Adipose tissue (tissue), 3 donors: ENCODE data around the gene LRRC74A. TPM values are rescaled to one million over a fixed set of nuclear protein-coding genes. Genes with fewer than 3 reads are reported as not detected.

Experiments
- H3K27ac ChIP-seq: one replicate; pipeline ENCODE4 v1.5.1; 2013; ENCODE audit warnings: low read depth, low read length
- WGBS, 3 donors: extraction: QIAGEN DNeasy Blood & Tissue Kit; methylation state at CpG; one replicate each; pipeline ENCODE4 v1.1.7; 2013; 5-methylcytosine and 5-hydroxymethylcytosine counted together
- polyA plus RNA-seq, 3 donors: library from polyadenylated mRNA; stranded (reverse); fragments of 200-250 nt; gene quantifications; one replicate each; pipeline ENCODE4 v1.2.3, GENCODE V29; 2013
- donor health status: healthy with polysubstance abuse.
- donor health status: Bipolar disorder and iron deficiency.
- donor health status: healthy.

The LRRC74A gene
- polyA plus RNA-seq, 3 donors = not detected

DNA sequence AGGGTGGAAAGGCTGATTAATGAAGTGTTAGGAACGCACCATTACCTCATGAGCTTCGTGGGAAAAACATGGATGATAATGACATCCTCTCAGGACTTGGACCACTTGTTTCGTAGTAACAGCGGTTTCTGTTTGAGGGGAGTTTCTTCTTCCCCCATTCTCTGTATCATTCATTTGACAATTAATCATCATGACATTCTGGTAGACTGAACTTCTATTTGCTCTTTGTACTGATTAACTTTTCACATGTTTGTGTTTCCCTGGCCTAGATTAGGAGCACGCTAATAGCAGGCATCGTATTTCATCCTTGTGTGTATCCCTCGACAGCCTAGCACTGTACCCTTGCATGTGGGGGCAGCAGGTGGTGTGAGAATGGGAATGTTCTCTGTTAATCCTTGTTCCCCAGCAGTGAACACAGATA, 8.0 kb downstream of the LRRC74A start:
- WGBS, 3 donors = 14 to 71% (median 68%) methylated on average over 7 of the region's 7 CpGs
- H3K27ac ChIP-seq = no peak overlapping the region

DNA sequence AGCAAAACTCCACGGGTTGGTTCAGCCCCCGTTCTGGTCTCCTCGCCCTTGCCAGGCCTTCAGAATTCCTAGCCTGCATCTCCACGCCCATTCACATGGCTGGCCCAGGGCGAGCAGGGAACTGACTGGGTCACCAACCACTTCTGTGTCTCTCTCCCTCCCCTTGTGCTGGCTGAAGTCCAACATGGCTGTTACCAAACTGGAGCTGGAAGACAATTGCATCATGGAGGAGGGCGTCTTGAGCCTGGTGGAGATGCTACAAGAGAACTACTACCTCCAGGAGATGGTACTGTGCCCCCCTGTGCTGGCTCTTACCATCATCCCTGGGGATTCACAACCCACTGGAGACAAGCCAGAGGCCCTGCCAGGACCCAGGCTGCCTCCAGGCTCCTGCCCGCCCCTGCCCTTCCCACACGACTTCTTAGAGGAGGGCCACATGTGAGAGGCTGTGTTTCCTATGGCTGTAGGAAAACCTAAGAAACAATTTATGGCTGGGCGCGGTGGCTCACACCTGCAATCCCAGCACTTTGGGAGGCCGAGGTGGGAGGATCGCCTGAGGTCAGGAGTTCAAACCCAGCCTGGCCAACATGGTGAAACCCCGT, 9.9 kb downstream of the LRRC74A start:
- H3K27ac ChIP-seq = no peak overlapping the region
- WGBS, 3 donors = 78 to 84% (median 82%) methylated on average over 13 of the region's 13 CpGs

DNA sequence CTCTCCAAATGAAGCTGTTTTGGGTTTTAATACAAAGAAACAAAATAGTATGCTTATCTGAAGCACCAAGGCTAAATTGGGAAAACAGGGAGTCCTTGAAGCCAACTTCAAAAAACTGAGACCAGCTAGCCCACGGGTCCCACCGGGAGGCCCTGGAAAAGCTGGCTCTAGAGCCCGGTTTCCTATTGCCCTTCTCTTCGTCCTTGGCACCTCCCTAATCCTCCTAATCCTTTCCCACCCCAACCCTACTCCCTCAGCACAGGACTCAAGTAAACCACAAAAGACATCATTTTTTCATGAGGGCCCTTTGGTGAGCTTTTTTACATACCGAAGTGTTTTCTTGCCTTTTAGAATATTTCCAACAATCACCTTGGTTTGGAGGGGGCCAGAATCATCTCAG, 11.3 kb downstream of the LRRC74A start:
- WGBS, 3 donors = 35 to 69% (median 64%) methylated on average over 5 of the region's 5 CpGs
- H3K27ac ChIP-seq = no peak overlapping the region

DNA sequence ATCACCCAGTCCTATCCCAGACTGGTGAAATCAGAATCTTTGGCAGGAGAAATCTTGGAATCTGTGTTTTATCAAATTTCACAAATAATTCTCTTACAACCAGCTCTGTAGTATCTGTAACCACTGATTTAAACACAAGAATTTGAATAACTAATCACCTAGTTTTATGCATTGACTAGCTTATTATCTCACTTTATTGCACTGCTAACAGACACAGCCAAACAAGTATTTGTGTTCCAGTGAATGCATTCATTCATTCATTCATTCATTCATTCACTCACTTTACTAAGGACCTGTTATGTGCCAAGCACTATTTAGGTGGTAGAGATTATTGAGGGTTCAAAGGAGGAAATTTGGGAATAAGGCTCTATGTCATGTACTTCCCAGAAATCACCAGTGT, 16.2 kb downstream of the LRRC74A start:
- no peak overlapping the region for H3K27ac ChIP-seq

DNA sequence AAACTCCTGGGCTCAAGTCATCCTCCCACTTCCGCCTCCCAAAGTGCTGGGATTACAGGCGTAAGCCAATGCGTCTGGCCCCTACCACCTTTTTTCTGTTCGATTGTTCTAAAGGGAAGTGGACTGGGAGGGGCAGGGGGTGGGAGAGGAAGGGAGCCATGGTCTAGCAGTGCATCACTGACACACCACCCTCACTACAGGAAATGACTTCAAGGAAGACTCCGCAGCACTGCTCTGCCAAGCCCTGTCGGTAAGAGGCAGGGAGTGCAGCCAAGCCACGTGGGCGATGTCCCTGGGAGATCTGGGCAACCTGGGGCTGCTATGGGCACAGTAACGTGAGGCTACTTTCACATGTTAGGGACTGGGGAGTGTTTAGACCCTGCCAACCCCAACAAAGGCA, 18.0 kb downstream of the LRRC74A start:
- H3K27ac ChIP-seq = no peak overlapping the region
- WGBS, 3 donors = 39 to 55% (median 40%) methylated on average over 9 of the region's 9 CpGs

DNA sequence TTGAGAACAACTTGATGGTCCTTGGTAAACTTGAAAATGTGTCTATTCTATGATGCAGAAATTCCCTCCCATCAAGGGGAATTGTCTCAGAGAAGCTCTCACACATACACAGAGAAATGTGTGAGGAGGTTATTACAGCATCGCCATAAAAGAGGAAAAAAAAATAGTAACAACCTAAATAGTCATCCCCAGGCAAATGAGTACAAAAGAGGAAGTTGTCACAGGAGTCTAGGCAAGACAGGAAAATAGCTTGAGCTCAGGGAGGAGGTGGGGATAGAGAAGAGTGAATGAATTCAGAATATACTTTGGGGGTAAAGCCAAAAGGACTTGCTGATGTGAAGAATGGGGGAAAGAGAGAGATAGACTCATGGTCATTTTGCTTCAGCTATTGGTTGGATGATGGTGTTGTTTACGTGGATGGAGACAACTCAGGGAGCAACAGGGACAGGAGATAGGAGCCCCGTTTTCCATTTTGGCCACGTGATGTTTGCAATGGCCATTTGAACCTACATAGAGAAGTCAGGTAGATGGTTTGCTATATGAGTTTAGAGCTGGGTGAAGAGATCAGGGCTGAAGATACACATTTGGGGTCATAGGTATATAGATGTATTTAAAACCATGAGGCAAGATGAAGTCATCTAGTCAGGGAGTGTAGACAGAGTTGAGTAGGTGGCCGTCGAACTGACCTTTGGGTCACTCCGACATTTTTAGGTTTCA, 20.3 kb downstream of the LRRC74A start:
- 75 to 85% (median 81%) methylated on average over 7 of the region's 7 CpGs for WGBS, 3 donors
- H3K27ac ChIP-seq = no peak overlapping the region

DNA sequence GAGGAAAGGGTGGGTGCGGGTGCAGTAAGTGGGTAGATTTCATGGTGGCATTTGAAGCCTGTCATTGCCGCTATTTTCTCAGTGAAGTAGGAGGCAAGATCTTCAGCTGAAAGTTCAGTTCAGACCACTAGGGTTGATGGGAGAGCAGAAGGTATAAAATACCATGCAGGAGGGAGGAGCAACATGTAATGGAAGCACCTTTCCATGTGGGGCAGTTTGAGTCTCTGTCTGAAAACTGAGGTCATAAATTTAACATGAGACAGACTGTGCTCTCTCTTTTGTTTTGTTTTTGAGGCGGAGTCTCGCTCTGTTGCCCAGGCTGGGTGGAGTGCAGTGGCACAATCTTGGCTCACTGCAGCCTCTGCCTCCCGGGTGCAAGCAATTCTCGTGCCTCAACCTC, 22.7 kb downstream of the LRRC74A start:
- H3K27ac ChIP-seq = no peak overlapping the region
- WGBS, 3 donors = 79 to 85% (median 82%) methylated on average over 6 of the region's 6 CpGs

DNA sequence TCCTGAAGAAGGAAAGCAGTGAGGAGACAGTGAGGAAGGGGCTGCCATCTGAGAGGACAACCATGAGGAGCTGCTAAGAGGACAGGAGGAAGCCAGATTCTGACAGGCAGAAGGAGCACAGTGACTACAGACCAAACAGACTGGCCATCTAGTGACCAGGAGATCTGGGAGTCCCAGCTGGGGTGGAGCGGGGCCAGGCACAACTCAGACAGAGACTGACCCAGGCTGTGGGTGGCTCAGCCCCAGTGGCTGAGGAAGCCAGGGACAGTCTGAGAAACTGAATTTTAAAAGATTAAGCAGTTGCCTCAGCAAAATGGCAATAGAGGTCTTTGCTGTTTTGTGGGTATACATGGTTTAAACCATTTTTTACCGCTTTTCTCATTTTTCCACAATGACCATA, 28.9 kb downstream of the LRRC74A start:
- WGBS, 3 donors = 93 to 95% (median 94%) methylated on average over 2 of the region's 2 CpGs
- H3K27ac ChIP-seq = no peak overlapping the region

DNA sequence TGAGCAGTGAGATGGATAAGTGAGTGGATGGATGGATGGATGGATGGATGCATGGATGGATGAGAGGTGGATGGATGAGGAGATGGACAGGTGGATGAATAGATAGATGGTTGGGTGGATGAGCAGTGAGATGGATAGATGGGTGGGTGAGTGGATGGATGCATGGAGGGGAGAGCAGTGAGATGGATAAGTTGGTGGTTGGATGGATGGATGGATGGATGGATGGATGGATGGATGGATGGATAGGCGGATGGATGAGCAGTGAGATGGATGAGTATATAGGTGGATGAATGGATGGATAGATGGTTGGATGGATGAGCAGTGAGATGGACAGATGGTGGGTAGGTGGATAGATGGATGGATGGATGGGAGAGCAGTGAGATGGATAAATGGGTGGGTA, 30.6 kb downstream of the LRRC74A start:
- no peak overlapping the region for H3K27ac ChIP-seq
- WGBS, 3 donors = 80 to 90% (median 81%) methylated on average over 1 of the region's 1 CpG

DNA sequence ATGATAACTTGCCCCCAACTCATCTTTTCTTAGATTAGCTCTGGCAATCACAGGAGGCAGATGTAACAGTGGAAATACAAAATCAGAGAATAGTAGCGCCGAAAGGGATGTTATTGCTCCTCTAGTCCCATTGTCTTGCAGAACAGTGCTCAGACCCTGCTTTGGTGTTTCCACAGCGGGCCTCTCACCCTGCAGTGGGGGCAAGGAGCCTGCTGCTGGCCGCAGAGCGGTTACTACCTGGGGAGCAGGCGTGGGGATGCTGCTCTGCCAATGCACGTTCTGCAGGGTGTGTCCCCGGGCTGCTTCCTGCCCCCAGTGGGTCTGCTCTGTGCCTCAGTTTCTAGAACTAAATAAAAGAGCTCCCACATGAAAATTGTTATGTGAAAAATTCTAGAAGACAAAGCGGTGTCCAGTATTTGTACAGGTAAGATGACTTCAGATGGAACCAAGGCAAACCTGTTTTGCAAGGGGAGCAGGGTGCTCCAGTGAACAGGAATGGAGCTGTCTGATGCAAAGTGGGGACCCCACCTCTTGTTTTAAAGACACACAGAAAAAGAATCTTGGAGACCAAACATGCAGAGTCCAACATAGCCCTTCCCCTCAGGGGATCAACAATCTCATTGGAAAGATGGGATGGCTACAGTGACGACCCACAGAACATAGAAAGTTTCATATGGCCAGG, 35.5 kb downstream of the LRRC74A start:
- 71 to 85% (median 82%) methylated on average over 10 of the region's 10 CpGs for WGBS, 3 donors
- H3K27ac ChIP-seq = no peak overlapping the region

DNA sequence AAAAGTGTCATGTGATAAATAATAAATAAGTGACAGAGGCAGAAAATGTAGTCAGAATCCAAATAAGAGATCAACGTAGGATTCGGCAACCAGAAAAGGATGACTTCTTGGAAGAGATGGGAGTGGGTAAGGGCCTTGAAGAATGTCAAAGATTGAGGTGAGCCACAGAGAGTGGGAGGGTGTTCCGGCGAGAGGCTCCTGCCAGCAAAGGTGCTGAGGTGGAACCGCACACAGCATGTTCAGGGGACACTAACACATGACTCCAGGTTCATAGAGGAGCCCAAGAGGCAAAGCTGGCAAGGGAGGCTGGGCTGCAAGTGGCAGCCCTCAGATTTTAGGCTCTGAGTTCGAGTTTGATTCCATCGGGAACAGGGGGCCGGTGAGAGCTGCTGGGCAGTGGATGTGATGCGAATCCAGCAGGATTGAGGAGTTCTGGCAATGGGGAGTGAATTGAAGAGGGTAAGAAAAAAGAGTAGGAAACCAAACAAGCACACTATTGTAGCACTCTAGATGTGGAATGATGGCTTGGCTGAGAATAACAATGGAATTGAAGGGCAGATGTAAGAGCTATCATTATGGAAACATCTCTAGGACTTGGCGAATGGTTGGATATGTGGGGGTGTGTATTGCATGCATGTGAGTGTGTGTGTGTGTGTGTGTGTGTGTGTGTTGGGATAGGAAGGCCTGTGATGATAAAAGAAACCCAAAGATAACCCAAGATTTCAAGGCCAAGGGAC, 36.5 kb downstream of the LRRC74A start:
- 83 to 90% (median 84%) methylated on average over 10 of the region's 10 CpGs for WGBS, 3 donors
- H3K27ac ChIP-seq = no peak overlapping the region

DNA sequence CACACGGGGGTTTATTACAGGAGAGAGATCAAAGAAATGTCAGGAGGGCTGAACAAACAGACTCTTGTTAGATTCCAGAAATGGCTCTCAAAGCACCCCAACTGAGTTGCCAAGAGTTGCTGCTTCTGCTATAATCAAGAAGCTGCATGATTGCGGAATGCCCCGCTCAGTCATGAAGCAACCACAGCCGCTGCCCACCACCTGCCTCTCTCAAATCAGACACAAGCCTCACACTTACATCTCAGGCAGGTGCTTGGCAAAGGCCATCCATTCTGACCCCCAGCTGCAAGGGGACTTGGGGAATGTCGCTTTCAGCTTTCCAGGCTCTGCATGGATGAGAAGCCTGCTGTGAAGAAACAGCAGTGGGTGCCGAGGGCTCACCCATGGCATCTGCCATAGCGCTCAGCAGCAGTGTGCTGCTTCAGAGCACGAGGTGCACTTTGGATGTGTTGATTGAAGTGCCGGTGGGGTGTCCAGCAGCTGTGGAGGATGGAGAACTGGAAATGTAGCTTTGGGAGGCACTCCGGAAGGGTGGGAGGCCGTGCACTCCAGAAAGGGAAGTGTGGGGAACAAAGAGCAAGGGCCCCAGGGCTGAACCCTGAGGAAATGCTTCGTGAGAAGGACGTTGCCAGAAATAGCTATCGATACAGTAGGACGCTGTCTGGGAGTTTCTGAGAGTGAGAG, 37.7 kb downstream of the LRRC74A start:
- no peak overlapping the region for H3K27ac ChIP-seq
- 19 to 36% (median 27%) methylated on average over 15 of the region's 15 CpGs for WGBS, 3 donors

DNA sequence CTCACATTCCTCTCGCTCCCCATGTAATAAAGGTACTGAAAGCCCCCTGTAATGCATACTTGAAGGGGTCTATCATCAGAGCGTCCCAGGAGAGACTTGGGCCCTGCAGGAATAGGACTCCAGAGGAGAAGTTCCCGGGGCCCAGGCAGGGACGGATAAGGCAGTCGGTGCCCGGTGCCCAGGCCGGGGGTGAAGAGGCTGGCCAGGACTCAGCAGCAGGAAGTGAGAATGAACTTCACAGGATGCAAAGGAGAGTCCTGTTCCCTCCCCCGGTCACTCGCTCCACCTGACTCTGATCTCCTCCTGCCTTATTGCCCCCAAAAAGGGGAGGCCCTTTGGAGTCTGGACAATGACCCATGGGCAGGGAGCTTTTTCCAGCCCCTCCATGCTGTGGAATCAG, 40.2 kb downstream of the LRRC74A start:
- WGBS, 3 donors = 57 to 70% (median 63%) methylated on average over 9 of the region's 9 CpGs
- no peak overlapping the region for H3K27ac ChIP-seq

DNA sequence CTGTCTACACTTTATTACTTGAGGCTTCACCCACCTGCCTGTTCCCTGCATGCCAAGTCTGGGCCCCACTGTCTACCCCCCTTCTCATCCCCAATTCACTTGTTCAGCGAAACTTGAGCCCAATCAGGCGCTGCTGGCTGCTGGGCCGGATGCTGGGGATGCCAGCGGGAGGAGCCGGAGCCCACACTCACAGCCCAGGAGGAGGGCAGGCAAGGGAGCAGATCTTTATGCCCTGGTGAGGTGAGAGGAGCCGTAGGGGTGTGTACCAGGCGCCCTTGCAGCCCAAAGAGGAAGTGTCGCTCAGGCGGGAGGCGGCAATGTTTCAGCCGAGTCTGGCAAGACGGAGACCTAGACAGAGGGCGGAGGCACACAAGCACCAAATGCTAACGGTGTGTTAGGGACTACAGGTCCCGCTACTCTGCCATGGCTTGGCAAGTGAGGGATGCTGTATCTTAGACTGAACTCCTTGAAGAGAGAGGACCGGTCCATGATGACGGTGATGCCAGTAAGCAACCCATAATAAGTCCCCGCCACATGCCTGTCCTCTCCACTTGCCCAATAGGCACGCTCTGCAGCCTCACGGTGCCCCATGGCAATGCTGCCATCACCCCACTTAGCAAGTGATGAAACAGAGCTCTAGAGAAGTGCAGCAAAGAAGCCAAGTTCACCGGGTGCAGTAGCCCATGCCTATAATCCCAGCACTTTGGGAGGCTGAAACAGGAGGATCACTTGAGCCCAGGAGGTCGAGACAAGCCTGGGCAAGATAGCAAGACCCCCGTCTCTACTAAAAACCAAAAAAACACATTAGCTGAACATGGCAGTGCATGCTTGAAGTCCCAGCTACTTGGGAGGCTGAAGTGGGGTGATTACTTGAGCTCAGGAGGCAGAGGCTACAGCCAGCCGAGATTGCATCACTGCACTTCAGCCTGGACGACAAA, 41.6 kb downstream of the LRRC74A start:
- WGBS, 3 donors = 41 to 83% (median 48%) methylated on average over 25 of the region's 25 CpGs
- no peak overlapping the region for H3K27ac ChIP-seq

DNA sequence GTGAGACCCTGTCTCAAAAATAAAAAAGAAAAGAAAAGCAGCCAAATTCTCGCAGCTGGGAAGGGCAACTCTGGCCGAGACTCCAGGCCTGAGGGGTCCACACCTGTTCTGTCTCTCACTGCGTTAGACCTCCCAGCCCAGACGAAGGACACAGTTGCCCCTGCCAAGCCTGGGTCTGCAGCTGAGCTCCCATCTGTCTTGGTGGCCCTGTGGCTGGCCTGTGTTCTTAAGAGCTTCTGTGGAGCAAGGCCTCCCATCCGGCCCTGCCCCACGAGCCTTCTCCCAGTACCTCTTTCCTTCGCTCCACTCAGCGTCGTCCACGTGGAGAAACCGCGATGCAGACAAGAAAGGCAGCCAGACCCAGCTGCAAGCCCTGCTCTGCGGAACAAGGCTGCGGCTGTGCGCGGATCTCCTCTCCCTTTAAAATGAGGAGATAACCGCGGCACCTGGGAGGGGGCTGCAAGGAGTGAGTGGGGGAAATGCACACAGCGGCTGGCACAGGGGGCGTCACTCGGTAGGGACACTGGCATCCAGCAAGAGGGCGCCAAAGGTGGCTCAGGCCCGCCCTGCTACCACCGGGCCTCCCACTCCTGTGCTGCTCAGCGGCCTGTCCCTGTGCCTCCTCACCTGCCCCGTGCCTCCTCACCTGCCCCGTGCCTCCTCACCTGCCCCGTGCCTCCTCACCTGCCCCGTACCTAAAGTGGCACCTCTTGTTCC, 42.4 kb downstream of the LRRC74A start:
- 84 to 88% (median 87%) methylated on average over 29 of the region's 29 CpGs for WGBS, 3 donors
- no peak overlapping the region for H3K27ac ChIP-seq

DNA sequence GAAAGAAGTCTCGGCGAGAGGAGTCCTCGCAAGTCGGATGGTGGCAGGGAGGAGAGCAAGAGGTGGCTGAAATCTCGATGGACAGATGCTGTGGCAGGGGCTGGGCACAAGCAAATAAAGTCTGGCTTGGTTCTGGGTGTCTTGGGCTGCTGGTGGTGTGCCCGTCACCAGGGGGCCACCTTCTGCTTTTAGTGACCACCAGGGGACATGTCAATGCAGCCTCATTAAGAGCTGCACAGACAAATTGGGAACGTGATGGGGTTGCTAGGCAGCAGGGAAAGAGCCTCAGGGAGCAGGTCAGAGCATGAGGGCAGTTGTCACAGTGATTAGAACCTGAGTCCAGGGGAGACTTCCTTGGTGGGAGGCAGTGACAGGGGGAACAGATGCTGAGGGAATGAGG, 44.0 kb downstream of the LRRC74A start:
- no peak overlapping the region for H3K27ac ChIP-seq
- WGBS, 3 donors = 66 to 72% (median 70%) methylated on average over 7 of the region's 7 CpGs

DNA sequence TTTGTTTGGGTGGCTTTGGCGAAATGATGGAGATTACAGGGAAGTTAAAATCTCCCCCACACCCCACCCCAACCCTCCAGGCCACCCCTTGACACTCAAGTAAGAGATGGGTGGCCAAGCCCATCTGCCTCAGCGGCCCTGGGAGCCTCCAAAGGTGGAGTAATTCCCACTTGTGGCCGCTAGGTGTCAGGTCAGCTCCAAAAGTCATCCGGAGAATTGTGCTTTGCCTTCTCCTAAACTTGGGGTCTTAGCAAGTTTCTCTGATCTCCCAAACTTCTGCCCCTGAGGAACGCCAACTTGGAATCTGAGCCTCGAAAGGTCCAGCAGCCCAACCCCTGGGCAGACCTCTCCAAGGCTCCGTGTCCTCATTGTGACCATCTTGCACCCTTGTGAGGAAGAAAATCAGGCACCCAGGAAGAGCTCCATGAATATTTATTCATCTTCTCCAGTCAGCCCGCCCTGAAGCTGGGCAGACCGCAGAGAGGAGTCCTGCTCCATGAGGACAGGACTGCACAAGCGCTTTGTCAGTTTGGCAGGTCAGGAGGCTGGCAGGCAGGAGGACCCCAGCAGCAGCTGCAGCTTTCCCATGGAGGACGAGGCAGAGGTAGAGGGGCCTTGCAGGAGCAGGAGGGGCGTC, 46.7 kb downstream of the LRRC74A start:
- WGBS, 3 donors = 21 to 30% (median 30%) methylated on average over 12 of the region's 12 CpGs
- H3K27ac ChIP-seq = no peak overlapping the region
